NCI-H1694 (cell line): ENCODE measurements around the gene KLRD1.
"Not testable (repeated sequence)": the region's sequence is repeated elsewhere in the genome, so short reads cannot be mapped to it uniquely, and the experiment has no call there.

Source experiments
- DNase-seq: peaks from one replicate; lab custom pipeline; 2025; lab: John Stamatoyannopoulos, UW

The KLRD1 gene

GRCh38 chr12:10368206-10369171, 60.8 kb downstream of the KLRD1 start:
- DNase-seq = no peak

- no peak for DNase-seq
Measured at GRCh38 chr12:10369557-10370415, 62.1 kb downstream of the KLRD1 start.

- not testable (repeated sequence) for DNase-seq
Measured at GRCh38 chr12:10371893-10372535, 64.3 kb downstream of the KLRD1 start.

- no peak for DNase-seq
Measured at GRCh38 chr12:10372559-10372958, 64.9 kb downstream of the KLRD1 start.

GRCh38 chr12:10374624-10375018, 67.0 kb downstream of the KLRD1 start:
- no peak for DNase-seq

- not testable (repeated sequence) for DNase-seq
Measured at GRCh38 chr12:10378737-10379136, 71.1 kb downstream of the KLRD1 start.
